Upper lobe of left lung (tissue), 4 donors: ENCODE measurements around the gene SPATA46.

Source experiments
- CTCF ChIP-seq, 6 experiments: fragments of 450-650 bp in 4 of 6; fragments of 200-600 bp in 2 of 6; sonication (generic) in 2 of 6; IDR thresholded peaks; one replicate each; pipeline ENCODE4 v1.5.1; 2016 to 2019; ENCODE audit warnings: antibody characterized with exemption in 6 of 6
- POLR2A ChIP-seq, 4 donors: fragments of 450-650 bp; IDR thresholded peaks; one replicate each; pipeline ENCODE4 v1.5.1; 2016 to 2017; ENCODE audit warnings: antibody characterized with exemption in 4 of 4, mild to moderate bottlenecking in 2 of 4
- POLR2AphosphoS5 ChIP-seq, 2 donors: sonication (generic); formaldehyde crosslinking; IDR thresholded peaks; one replicate each; pipeline ENCODE4 v1.5.1; 2017; ENCODE audit warnings: antibody characterized with exemption in 2 of 2

- no peak for TF ChIP-seq CTCF (IDR thresholded peaks at IDR 0.05)
- TF ChIP-seq POLR2A (IDR thresholded peaks at IDR 0.05) = no peak
- TF ChIP-seq POLR2AphosphoS5 (IDR thresholded peaks at IDR 0.05) = no peak
These were observed 41.5 kb downstream of the SPATA46 start for GRCh38 chr1:162335126-162335525.
